HG02943 (cell line): Measurements from ENCODE around the gene CST7.
"Not testable (repeated sequence)": the region's sequence is repeated elsewhere in the genome, so short reads cannot be mapped to it uniquely, and the experiment has no call there.

ENCODE experiments used
- ATAC-seq: cut with Tn5 transposase; IDR thresholded peaks from one replicate; pipeline ENCODE4 v1.9.1; 2021; ENCODE audit warnings: mild to moderate bottlenecking, low read depth, moderate library complexity; ENCODE audit not compliant: unreplicated experiment

The CST7 gene

GRCh38 chr20:24998631-24999445 is 49.8 kb downstream of the CST7 start:
- ATAC-seq = no peak

DNA sequence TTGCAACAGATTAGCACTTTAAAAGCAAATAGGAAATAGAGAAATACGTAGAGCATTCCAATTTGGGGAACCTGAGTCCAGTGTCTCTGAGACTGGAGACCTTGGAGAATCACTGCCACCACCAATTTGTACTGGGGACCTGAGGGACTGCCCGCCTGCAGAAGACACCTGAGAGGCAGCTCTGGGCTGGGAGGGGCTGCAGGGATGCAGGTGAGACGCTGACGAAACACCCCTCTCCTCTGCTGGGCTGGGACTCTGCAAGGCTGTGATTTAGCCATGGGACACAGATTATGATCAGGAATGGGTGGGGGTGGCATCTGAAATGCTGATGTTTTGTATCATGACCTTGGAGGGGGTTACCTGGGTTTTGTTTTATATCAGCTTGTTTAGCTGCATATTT is 50.5 kb downstream of the CST7 start:
- ATAC-seq = no peak

GRCh38 chr20:25000268-25000801 is 51.3 kb downstream of the CST7 start:
- ATAC-seq = no peak

DNA sequence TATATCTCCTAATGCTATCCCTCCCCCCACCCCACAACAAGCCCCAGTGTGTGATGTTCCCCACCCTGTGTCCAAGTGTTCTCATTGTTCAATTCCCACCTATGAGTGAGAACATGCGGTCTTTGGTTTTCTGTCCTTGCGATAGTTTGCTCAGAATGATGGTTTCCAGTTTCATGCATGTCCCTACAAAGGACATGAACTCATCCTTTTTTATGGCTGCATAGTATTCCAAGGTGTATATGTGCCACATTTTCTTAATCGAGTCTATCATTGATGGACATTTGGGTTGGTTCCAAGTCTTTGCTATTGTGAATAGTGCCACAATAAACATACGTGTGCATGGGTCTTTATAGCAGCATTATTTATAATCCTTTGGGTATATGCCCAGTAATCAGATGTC is 52.3 kb downstream of the CST7 start:
- ATAC-seq = not testable (repeated sequence)

DNA sequence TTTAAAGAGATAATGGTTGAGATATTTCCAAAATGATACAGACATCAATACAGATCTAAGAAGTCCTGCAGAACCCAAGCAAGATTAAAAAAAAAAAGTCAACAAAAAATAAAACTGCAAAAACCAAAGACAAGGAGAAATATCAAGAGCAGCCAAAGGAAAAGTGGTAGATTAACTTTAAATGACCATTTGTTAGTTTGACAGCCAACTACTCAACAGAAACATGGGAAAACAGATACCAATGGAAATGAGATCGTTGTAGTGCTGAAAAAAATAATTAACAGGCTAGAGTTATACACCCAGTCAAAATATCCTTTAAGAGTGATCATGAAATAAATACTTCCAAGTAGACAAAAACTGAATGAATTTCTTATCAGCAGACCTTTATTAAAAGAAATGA is 53.9 kb downstream of the CST7 start:
- ATAC-seq = no peak

GRCh38 chr20:25005220-25005619 is 56.2 kb downstream of the CST7 start:
- ATAC-seq = no peak

- ATAC-seq = no peak
Measured at GRCh38 chr20:25005661-25006060, 56.6 kb downstream of the CST7 start.

DNA sequence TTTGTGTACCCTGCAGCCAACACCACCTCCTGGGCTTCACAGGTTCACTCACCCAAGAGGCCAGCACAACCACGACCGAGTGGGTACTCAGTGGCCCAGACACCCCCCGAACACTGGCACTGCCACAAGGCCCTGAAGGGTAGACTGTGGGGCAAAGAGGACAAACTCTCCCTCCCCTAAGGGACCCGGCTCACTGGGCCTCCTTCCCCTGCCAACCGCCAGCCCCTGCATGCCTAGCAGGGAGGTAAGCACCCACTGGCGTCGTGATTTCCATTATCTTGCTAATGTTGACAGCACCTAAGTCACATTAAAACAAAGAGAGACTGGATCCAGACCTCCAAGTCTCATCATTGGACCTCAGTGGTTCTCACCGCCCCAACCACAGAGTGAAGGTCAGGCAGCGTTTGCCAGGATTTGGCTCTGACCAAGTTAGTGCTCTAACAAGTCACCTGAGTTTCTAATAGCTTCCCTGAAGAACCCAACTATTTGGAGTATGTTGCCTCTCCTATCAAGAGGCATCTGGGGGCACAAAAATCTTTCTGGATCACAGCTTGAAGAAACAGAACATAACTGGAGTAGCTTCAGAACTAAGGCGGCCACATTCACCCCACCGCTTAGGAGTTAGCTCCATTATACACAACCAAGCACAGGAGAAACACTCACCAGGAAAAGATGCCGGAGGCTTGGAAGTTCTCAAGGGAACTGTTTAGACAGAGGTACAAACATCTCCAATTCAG is 57.5 kb downstream of the CST7 start:
- no peak for ATAC-seq

DNA sequence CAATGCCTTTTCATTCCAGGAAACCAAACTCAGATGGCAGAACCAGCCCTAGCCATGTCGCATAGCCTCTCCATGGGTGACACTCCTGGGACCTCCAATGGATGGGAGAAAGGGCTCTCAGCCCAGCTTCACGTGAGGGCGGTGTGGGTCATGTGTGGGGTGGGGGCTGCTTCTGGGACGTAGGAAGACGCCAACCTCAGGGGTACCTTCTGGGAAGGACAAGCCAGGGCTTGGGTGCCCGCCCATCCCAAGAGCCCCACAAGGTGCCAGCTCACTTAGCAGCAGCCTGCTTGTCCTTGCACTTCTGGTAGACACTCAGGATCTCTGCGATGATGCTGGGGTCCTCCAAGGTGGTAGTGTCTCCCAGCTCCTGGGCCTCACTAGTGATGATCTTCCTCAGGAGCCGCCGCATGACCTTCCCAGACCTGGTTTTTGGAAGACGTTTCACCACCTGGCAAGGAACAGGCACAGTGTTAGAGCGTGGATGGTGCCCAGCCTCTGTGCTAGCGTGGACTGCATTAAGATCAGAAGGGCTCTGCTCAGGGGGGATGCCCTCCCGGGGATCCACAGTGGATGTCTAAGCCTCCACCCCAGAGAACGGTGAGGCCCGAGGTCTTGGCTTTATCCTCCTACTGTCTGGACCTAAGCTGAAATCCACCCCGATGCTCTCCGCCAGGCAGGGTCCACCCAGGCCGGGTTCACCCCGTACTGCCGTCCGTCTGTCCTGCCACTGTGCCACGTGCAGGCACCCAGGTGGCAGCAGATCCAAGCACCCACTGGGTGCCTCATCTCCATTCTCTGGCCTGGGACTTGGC is 58.6 kb downstream of the CST7 start:
- ATAC-seq = no peak

- ATAC-seq = no peak
Measured at GRCh38 chr20:25008388-25009217, 59.5 kb downstream of the CST7 start.
